PC-3 (cell line): ENCODE results near the gene TMEM51.

Experiments used
- CTCF ChIP-seq: fragments of 300-600 bp; sonication (generic); conservative IDR thresholded peaks from 2 replicates; pipeline ENCODE4 v1.5.1; 2017; ENCODE audit warnings: antibody characterized with exemption, low read depth, mild to moderate bottlenecking, low read length
- EZH2phosphoT487 ChIP-seq: fragments of 300-600 bp; sonication (generic); IDR thresholded peaks from 2 replicates; pipeline ENCODE4 v1.6.1; 2018; ENCODE audit warnings: mild to moderate bottlenecking, antibody characterized with exemption, low read length, borderline replicate concordance

GRCh38 chr1:15104768-15105167 is 48.8 kb upstream of the TMEM51 start:
- TF ChIP-seq EZH2phosphoT487 (no peak), CTCF (no peak)
